Calu3 (cell line): Measurements from ENCODE around the gene PPP1R27. TPM values are rescaled to one million over a fixed set of nuclear protein-coding genes. Genes with fewer than 3 reads are reported as not detected.

Experiments used
- BruUV-seq: library from RNA; stranded (reverse); fragments of 400-500 nt; replicated peaks from 2 replicates; lab custom pipeline; 2021; lab: Mats Ljungman, UMichigan
- CTCF ChIA-PET: fragments of 300-600 bp; sonication (Branson Sonifier 250); formaldehyde crosslinking; loops from one replicate; lab custom pipeline; 2022; ENCODE audit warnings: antibody characterized with exemption; lab: Charles Lee
- DNase-seq: peaks from one replicate; pipeline ENCODE4 v3.0.0; 2022
- H3K27ac Mint-ChIP-seq: one replicate; pipeline ENCODE4 v1.8.0; 2022; ENCODE audit warnings: mixed read lengths; ENCODE audit not compliant: unreplicated experiment
- H3K27me3 Mint-ChIP-seq: one replicate; pipeline ENCODE4 v1.8.0; 2022; ENCODE audit warnings: mixed read lengths; ENCODE audit not compliant: unreplicated experiment
- H3K36me3 Mint-ChIP-seq: one replicate; pipeline ENCODE4 v1.8.0; 2022; ENCODE audit warnings: mild to moderate bottlenecking, moderate library complexity, mixed read lengths; ENCODE audit not compliant: insufficient read depth, unreplicated experiment
- H3K4me1 Mint-ChIP-seq: one replicate; pipeline ENCODE4 v1.8.0; 2022; ENCODE audit warnings: mild to moderate bottlenecking, low read depth, mixed read lengths; ENCODE audit not compliant: unreplicated experiment
- H3K4me3 Mint-ChIP-seq: one replicate; pipeline ENCODE4 v1.8.0; 2022; ENCODE audit warnings: mild to moderate bottlenecking, low read depth, moderate library complexity, mixed read lengths; ENCODE audit not compliant: unreplicated experiment
- H3K9me3 Mint-ChIP-seq: one replicate; pipeline ENCODE4 v1.8.0; 2022; ENCODE audit warnings: low read depth, mixed read lengths; ENCODE audit not compliant: unreplicated experiment
- intact Hi-C: fragments of 100-400 bp; cut with micrococcal nuclease; formaldehyde crosslinking; loops from one replicate; pipeline ENCODE4 v1.10.0; 2022; ENCODE audit not compliant: unreplicated experiment
- total RNA-seq: library from RNA; stranded (reverse); gene quantifications from 2 replicates; pipeline ENCODE4 v1.2.3, GENCODE V29; 2022
- TF ChIP-seq, protein P1 (sequence below): fragments of 200-600 bp; IDR thresholded peaks from one replicate; pipeline ENCODE4 v1.8.0; 2022; ENCODE audit warnings: antibody characterized with exemption; ENCODE audit not compliant: unreplicated experiment

The PPP1R27 gene
- total RNA-seq, 1 experiment from 2014 or later, result not detected

DNA sequence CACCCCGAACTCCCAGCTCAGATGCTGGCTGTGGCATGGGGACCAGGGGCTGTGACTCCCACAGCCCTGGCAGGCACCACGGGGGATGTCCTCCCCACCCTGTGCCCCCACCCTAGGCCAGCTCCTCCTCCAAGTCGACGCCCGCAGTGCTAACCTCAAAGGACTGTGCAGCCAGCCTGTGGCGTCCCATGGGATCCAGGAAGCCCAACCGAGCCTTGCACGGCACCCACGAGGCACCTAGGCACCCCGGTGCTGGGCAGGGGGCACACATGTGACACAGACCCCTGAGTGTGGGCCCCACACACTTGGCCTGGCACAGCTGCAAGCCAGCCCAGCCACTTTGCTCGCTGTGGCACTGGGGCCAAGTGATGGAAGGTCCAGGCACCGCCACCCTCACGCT lies 27.0 kb downstream of the PPP1R27 start:
- no peak overlapping the region for H3K27ac Mint-ChIP-seq
- H3K27me3 Mint-ChIP-seq, result peaks cover 78% of the 10 kb centered on the region
- peaks cover 8% of the 10 kb centered on the region for H3K4me1 Mint-ChIP-seq
- H3K36me3 Mint-ChIP-seq, result peaks cover 11% of the 10 kb centered on the region
- CTCF ChIA-PET, result interaction anchor here (1.1 kb wide), 1 partner anchor 14 kb away, joined by 5 read pairs; no protein-coding TSS in a partner anchor
- BruUV-seq, result no TSS peak
- TF ChIP-seq, protein P1, sequence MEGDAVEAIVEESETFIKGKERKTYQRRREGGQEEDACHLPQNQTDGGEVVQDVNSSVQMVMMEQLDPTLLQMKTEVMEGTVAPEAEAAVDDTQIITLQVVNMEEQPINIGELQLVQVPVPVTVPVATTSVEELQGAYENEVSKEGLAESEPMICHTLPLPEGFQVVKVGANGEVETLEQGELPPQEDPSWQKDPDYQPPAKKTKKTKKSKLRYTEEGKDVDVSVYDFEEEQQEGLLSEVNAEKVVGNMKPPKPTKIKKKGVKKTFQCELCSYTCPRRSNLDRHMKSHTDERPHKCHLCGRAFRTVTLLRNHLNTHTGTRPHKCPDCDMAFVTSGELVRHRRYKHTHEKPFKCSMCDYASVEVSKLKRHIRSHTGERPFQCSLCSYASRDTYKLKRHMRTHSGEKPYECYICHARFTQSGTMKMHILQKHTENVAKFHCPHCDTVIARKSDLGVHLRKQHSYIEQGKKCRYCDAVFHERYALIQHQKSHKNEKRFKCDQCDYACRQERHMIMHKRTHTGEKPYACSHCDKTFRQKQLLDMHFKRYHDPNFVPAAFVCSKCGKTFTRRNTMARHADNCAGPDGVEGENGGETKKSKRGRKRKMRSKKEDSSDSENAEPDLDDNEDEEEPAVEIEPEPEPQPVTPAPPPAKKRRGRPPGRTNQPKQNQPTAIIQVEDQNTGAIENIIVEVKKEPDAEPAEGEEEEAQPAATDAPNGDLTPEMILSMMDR, result no peak
- H3K4me3 Mint-ChIP-seq, result no peak overlapping the region
- no peak for DNase-seq
- peaks cover 3% of the 10 kb centered on the region for H3K9me3 Mint-ChIP-seq
- intact Hi-C loops, result no loop called here

GRCh38 chr17:81807210-81807719 lies 27.6 kb downstream of the PPP1R27 start:
- Mint-ChIP-seq H3K4me1 (peaks cover 8% of the 10 kb centered on the region), H3K27ac (no peak overlapping the region), H3K27me3 (peaks cover 84% of the 10 kb centered on the region), H3K9me3 (peaks cover 3% of the 10 kb centered on the region), H3K4me3 (no peak overlapping the region), H3K36me3 (peaks cover 11% of the 10 kb centered on the region)
- CTCF ChIA-PET, result interaction anchor here (0.5 to 1.3 kb wide), 4 partner anchors 8 to 140 kb away, joined by 3 to 5 read pairs (median 4); no protein-coding TSS in a partner anchor
- intact Hi-C loops, result no loop called here
- no peak for DNase-seq
- TF ChIP-seq, protein P1, result no peak
- BruUV-seq, result no TSS peak

GRCh38 chr17:81806461-81807209 lies 28.2 kb downstream of the PPP1R27 start:
- TF ChIP-seq, protein P1, result no peak
- intact Hi-C loops, result no loop called here
- Mint-ChIP-seq H3K4me3 (no peak overlapping the region), H3K4me1 (peaks cover 8% of the 10 kb centered on the region), H3K27ac (no peak overlapping the region), H3K9me3 (peaks cover 3% of the 10 kb centered on the region), H3K36me3 (peaks cover 11% of the 10 kb centered on the region), H3K27me3 (peaks cover 90% of the 10 kb centered on the region)
- no TSS peak for BruUV-seq
- CTCF ChIA-PET, result interaction anchor here (0.5 to 1.3 kb wide), 3 partner anchors 9 to 139 kb away, joined by 3 to 4 read pairs (median 4); no protein-coding TSS in a partner anchor
- DNase-seq, result no peak

- Mint-ChIP-seq H3K4me1 (peaks cover 8% of the 10 kb centered on the region), H3K4me3 (no peak overlapping the region), H3K27me3 (peaks cover 95% of the 10 kb centered on the region), H3K36me3 (peaks cover 11% of the 10 kb centered on the region), H3K9me3 (peaks cover 3% of the 10 kb centered on the region), H3K27ac (no peak overlapping the region)
- TF ChIP-seq, protein P1, result no peak
- no TSS peak for BruUV-seq
- intact Hi-C loops, result no loop called here
- CTCF ChIA-PET, result interaction anchor here (0.8 to 1.3 kb wide), 2 partner anchors 9 kb away, joined by 4 to 6 read pairs; no protein-coding TSS in a partner anchor
- no peak for DNase-seq
Measured at GRCh38 chr17:81805707-81806460, 29.0 kb downstream of the PPP1R27 start.
